ENCODE data around the gene EBF3. TPM values are rescaled to one million over a fixed set of nuclear protein-coding genes. Genes with fewer than 3 reads are reported as not detected.

Gene EBF3
- total RNA-seq, 1 experiment from 2014 or later: not detected

DNA sequence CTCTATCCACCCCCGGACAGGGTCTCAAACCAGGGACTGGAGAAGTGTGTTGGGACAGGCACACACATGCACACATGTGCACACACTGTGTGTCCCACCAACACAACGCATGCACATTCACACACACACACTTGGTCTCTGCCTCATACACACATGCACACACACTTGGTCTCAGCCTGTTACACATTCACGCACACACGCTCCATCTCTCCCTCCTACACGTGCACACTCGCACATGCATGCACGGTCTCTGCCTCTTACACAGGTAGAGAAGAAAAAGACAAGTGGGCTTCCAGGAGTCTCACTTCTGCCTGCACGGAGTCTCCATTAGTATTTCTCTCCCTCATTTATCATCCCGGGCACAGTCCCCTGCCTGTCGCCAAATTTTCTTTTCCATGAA lies 171.2 kb downstream of the EBF3 start:
- Histone ChIP-seq H3K4me3 (no peak overlapping the region), H3K79me2 (ENCODE audit: low read depth) (no peaks in the 10 kb centered on the region), H3K9me2 (ENCODE audit: insufficient read depth) (no peaks in the 10 kb centered on the region), H3K4me2 (no peak overlapping the region), H3K9me3 (ENCODE audit: insufficient read depth, low read depth) (no peaks in the 10 kb centered on the region), H3K27me3 (ENCODE audit: insufficient read depth, low read depth) (peaks cover 2% of the 10 kb centered on the region; the same call in 1 of the 2 replicates), H3K36me3 (ENCODE audit: low read depth) (no peaks in the 10 kb centered on the region), H2AFZ (no peak overlapping the region), H3F3A (ENCODE audit: insufficient read depth, low read depth) (no peaks in the 10 kb centered on the region), H3K4me1 (replicated peaks; ENCODE audit: insufficient read depth) (no peaks in the 10 kb centered on the region), H4K20me1 (ENCODE audit: insufficient read depth) (no peaks in the 10 kb centered on the region), H3K27ac (no peak overlapping the region)
- intact Hi-C loops (cut with micrococcal nuclease; ENCODE audit: unreplicated experiment): no loop called here
- CTCF ChIA-PET: no interaction called here
- POLR2A ChIA-PET (ENCODE audit: unreplicated experiment): no interaction called here
- BruUV-seq (replicated peaks): no TSS peak
- TF ChIP-seq EZH2 (IDR thresholded peaks at IDR 0.05; ENCODE audit: low read depth): no peak
- TF ChIP-seq, protein P1, sequence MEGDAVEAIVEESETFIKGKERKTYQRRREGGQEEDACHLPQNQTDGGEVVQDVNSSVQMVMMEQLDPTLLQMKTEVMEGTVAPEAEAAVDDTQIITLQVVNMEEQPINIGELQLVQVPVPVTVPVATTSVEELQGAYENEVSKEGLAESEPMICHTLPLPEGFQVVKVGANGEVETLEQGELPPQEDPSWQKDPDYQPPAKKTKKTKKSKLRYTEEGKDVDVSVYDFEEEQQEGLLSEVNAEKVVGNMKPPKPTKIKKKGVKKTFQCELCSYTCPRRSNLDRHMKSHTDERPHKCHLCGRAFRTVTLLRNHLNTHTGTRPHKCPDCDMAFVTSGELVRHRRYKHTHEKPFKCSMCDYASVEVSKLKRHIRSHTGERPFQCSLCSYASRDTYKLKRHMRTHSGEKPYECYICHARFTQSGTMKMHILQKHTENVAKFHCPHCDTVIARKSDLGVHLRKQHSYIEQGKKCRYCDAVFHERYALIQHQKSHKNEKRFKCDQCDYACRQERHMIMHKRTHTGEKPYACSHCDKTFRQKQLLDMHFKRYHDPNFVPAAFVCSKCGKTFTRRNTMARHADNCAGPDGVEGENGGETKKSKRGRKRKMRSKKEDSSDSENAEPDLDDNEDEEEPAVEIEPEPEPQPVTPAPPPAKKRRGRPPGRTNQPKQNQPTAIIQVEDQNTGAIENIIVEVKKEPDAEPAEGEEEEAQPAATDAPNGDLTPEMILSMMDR (conservative IDR thresholded peaks at IDR 0.05): no peak
- DNase-seq: no peak

DNA sequence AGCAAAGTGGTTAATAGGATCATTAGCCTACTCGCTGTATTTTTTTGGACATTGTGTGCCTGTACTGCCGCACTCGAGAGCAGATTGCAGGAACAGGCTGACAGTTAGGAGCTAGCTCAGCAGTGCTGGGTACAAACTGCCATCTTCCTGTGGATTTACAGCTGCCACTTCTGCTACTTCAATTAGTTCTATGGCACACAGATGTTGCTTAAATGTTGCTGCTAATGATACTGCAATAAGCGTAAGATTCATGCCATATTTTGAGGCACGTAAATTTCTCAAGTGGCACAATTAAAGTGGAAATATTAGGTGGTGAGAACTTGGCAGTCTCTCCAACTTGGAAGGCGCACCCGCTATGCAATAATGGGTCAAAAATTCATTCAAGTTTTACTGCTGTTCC lies 171.9 kb downstream of the EBF3 start:
- intact Hi-C loops (cut with micrococcal nuclease; ENCODE audit: unreplicated experiment): no loop called here
- Histone ChIP-seq H3F3A (ENCODE audit: insufficient read depth, low read depth) (no peaks in the 10 kb centered on the region), H3K4me3 (no peak overlapping the region), H3K27me3 (ENCODE audit: insufficient read depth, low read depth) (no peaks in the 10 kb centered on the region; the same call in 1 of the 2 replicates), H3K27ac (no peak overlapping the region), H3K4me1 (replicated peaks; ENCODE audit: insufficient read depth) (no peaks in the 10 kb centered on the region), H3K36me3 (ENCODE audit: low read depth) (no peaks in the 10 kb centered on the region), H2AFZ (no peak overlapping the region), H3K9me3 (ENCODE audit: insufficient read depth, low read depth) (no peaks in the 10 kb centered on the region), H3K4me2 (no peak overlapping the region), H4K20me1 (ENCODE audit: insufficient read depth) (no peaks in the 10 kb centered on the region), H3K79me2 (ENCODE audit: low read depth) (no peaks in the 10 kb centered on the region), H3K9me2 (ENCODE audit: insufficient read depth) (no peaks in the 10 kb centered on the region)
- ChIA-PET CTCF (no interaction called here), POLR2A (ENCODE audit: unreplicated experiment) (no interaction called here)
- no peak for DNase-seq
- no peak for TF ChIP-seq EZH2 (IDR thresholded peaks at IDR 0.05; ENCODE audit: low read depth)
- TF ChIP-seq, protein P1 (conservative IDR thresholded peaks at IDR 0.05): no peak
- BruUV-seq (replicated peaks): no TSS peak

DNA sequence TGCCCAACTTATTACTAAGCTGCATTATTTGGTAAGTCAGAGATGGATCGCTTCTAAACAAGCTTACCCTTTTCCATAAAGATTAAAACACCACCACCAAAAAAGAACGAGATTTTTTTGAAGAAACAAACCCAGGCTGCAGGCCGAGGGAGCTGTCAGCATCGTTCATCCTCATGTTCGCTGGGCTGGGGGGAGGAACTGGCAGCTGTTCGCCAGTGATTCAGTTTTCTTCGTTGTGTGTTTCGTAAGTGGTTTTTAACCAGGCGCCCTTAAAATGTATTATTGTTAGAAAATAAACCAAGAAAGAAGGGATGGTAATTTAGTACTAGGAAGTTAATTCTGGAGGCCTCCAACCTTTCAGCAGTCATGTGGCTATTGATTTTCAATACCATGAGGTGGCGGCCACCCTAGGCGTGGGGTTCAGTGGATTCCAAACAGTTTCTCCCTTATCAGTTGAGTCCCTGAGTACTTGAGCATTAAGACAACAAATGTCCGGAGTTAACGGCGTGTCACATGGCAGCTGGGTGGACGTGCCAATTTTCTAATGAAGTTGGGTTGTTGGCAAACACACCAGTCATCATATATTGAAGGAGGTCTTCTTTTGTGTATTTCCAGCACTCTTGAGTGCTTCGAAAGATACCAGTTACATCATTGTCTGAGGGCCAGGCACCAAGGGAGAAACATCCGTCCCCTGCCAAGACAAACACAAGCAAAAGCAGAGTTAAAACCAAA lies 173.2 kb downstream of the EBF3 start:
- H3K79me2 ChIP-seq (ENCODE audit: low read depth): no peaks in the 10 kb centered on the region
- no peaks in the 10 kb centered on the region for H3F3A ChIP-seq (ENCODE audit: insufficient read depth, low read depth)
- H2AFZ ChIP-seq: no peak overlapping the region
- H3K4me1 ChIP-seq (replicated peaks; ENCODE audit: insufficient read depth): no peaks in the 10 kb centered on the region
- H4K20me1 ChIP-seq (ENCODE audit: insufficient read depth): no peaks in the 10 kb centered on the region
- H3K9me3 ChIP-seq (ENCODE audit: insufficient read depth, low read depth): no peaks in the 10 kb centered on the region
- H3K9me2 ChIP-seq (ENCODE audit: insufficient read depth): no peaks in the 10 kb centered on the region
- no TSS peak for BruUV-seq (replicated peaks)
- H3K27ac ChIP-seq: no peak overlapping the region
- POLR2A ChIA-PET (ENCODE audit: unreplicated experiment): no interaction called here
- intact Hi-C loops (cut with micrococcal nuclease; ENCODE audit: unreplicated experiment): no loop called here
- H3K27me3 ChIP-seq (ENCODE audit: insufficient read depth, low read depth): no peaks in the 10 kb centered on the region; the same call in 1 of the 2 replicates
- TF ChIP-seq EZH2 (IDR thresholded peaks at IDR 0.05; ENCODE audit: low read depth): no peak
- TF ChIP-seq, protein P1 (conservative IDR thresholded peaks at IDR 0.05): no peak
- H3K4me3 ChIP-seq: no peak overlapping the region
- CTCF ChIA-PET: no interaction called here
- H3K36me3 ChIP-seq (ENCODE audit: low read depth): no peaks in the 10 kb centered on the region
- DNase-seq: no peak
- H3K4me2 ChIP-seq: no peak overlapping the region

Data from PC-9 (cell line).